Heart left ventricle (tissue), 13 donors: Measurements from ENCODE around the gene TAB2.

Experiments used
- CTCF ChIP-seq, 12 donors: fragments of 200-600 bp; sonication (generic) in 4 of 12; IDR thresholded peaks; one replicate each; pipeline versions ENCODE4 v1.5.0 to v1.8.0; 2018 to 2022; ENCODE audit warnings: antibody characterized with exemption in 12 of 12, mild to moderate bottlenecking in 5 of 12
- POLR2A ChIP-seq, 2 donors: fragments of 450-650 bp; IDR thresholded peaks; one replicate each; pipeline ENCODE4 v1.6.1; 2017; ENCODE audit warnings: antibody characterized with exemption in 2 of 2, mild to moderate bottlenecking in 2 of 2, moderate library complexity in 2 of 2
- donor health status: ischemic (EF 13 %, LVEDD 7.1; RV severe dilation, severe dysfunction).
- donor health status: DM: no; HTN: yes; CAD: no.
- donor health status: DM: no; HTN: no; CAD: no.
- donor health status: ischemic (EF 25% LVEDD 6.9; RV normal size, moderate dysfunction).
- donor health status: ischemic (EF 25% LVEDD 5.7; RV mildly dilated, moderate dysfunction).
- donor health status: ischemic (EF 35%, LVEDD 5.7; RV mildly dilated, moderate dysfunction).
- donor health status: nonischemic (EF 11% LVEDD 7.7; RV severe dilation, severe dysfunction).
- donor health status: DM: yes; HTN: yes; CAD: no.
- donor health status: PGD.
- donor health status: ischemic (EF 29% LVEDD 5.4; RV normal size, mild dysfunction).
- donor health status: nonischemic (EF 23%, LVEDD 6.1; RV moderate dilation, normal function).

GRCh38 chr6:149436647-149437046 is 119.1 kb downstream of the TAB2 start:
- TF ChIP-seq POLR2A (IDR thresholded peaks at IDR 0.05) (no peak), CTCF (IDR thresholded peaks at IDR 0.05) (no peak)
